HFFc6 (cell line): ENCODE results near the gene PRSS8. TPM values are rescaled to one million over a fixed set of nuclear protein-coding genes. Genes with fewer than 3 reads are reported as not detected.

ENCODE experiments used
- DNase-seq: peaks from one replicate; pipeline ENCODE4 v3.0.0-alpha.2; 2018
- H3K27ac Mint-ChIP-seq: 2 replicates; pipeline ENCODE4 v1.8.0; 2020; ENCODE audit warnings: mild to moderate bottlenecking, mixed read lengths
- H3K27me3 Mint-ChIP-seq: 2 replicates; pipeline ENCODE4 v1.8.0; 2021; ENCODE audit warnings: mild to moderate bottlenecking, moderate library complexity, mixed read lengths; ENCODE audit not compliant: insufficient read depth
- H3K36me3 Mint-ChIP-seq: 2 replicates; pipeline ENCODE4 v1.8.0; 2021; ENCODE audit warnings: low read depth, mixed read lengths
- H3K4me1 Mint-ChIP-seq: 2 replicates; pipeline ENCODE4 v1.8.0; 2020; ENCODE audit warnings: low read depth, mixed read lengths
- H3K4me3 Mint-ChIP-seq: 2 replicates; pipeline ENCODE4 v1.8.0; 2020; ENCODE audit warnings: mild to moderate bottlenecking, moderate library complexity, mixed read lengths
- H3K9me3 Mint-ChIP-seq: 2 replicates; pipeline ENCODE4 v1.8.0; 2020; ENCODE audit warnings: mild to moderate bottlenecking, mixed read lengths
- CTCF ChIP-seq: fragments of 200-600 bp; sonication (generic); IDR thresholded peaks from 2 replicates; pipeline ENCODE4 v1.5.0; 2021; ENCODE audit warnings: antibody characterized with exemption, mild to moderate bottlenecking
- total RNA-seq, 6 experiments: library from RNA; stranded (reverse); fragmentation: NEBNext Ultra II Directional; extraction: Animal tissue kit (Norgen Biotek cat#: 25700); gene quantifications; 2 replicates in 1 of 6; 3 replicates in 5 of 6; pipeline ENCODE4 v1.2.3, GENCODE V29; 2021

PRSS8 gene
- total RNA-seq, 6 experiments from 2014 or later: not detected

DNA sequence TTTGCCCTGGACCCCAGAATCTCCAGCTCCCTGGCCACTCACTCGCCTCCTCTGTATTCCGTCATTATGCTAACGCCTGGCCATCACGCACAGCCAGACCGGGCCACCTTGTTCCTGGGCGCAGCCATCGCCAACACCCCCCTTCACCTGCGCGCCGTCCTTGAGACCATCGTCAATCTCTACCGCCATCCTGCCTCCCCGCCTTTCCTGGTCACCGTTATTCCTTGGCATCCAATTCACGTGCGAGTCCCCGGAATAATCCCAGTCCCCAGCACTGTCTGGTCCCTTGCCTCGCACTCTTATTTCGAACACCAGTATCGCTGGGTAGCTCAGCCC, 41.5 kb downstream of the PRSS8 start:
- DNase-seq: no peak
- Mint-ChIP-seq H3K4me3 (peak overlapping the region; percentile 98), H3K9me3 (no peaks in the 10 kb centered on the region), H3K27me3 (peaks cover 4% of the 10 kb centered on the region; the same call in 1 of the 2 replicates), H3K36me3 (peaks cover 6% of the 10 kb centered on the region), H3K4me1 (peaks cover 38% of the 10 kb centered on the region), H3K27ac (peak overlapping the region; percentile 85)
- TF ChIP-seq CTCF: no peak

- peak; percentile 21 for DNase-seq
- H3K27me3 Mint-ChIP-seq: peaks cover 4% of the 10 kb centered on the region; the same call in 1 of the 2 replicates
- H3K36me3 Mint-ChIP-seq: peaks cover 6% of the 10 kb centered on the region
- TF ChIP-seq CTCF: no peak
- peak overlapping the region; percentile 98 for H3K4me3 Mint-ChIP-seq
- peak overlapping the region; percentile 85; the same call in 1 of the 2 replicates for H3K27ac Mint-ChIP-seq
- H3K9me3 Mint-ChIP-seq: no peaks in the 10 kb centered on the region
- peaks cover 38% of the 10 kb centered on the region for H3K4me1 Mint-ChIP-seq
These were observed 42.3 kb downstream of the PRSS8 start for GRCh38 chr16:31093132-31093703.

- no peak for TF ChIP-seq CTCF
- H3K27ac Mint-ChIP-seq: peak overlapping the region; percentile 74; the same call in 1 of the 2 replicates
- H3K9me3 Mint-ChIP-seq: no peaks in the 10 kb centered on the region
- peak; percentile 57 for DNase-seq
- H3K27me3 Mint-ChIP-seq: peaks cover 4% of the 10 kb centered on the region; the same call in 1 of the 2 replicates
- peaks cover 6% of the 10 kb centered on the region for H3K36me3 Mint-ChIP-seq
- H3K4me3 Mint-ChIP-seq: peak overlapping the region; percentile 52
- H3K4me1 Mint-ChIP-seq: peaks cover 38% of the 10 kb centered on the region
These were observed 43.2 kb downstream of the PRSS8 start for GRCh38 chr16:31092330-31092729.

GRCh38 chr16:31090540-31090939, 45.0 kb downstream of the PRSS8 start:
- no peak overlapping the region for H3K4me3 Mint-ChIP-seq
- H3K27ac Mint-ChIP-seq: peak overlapping the region; percentile 82
- H3K27me3 Mint-ChIP-seq: peaks cover 5% of the 10 kb centered on the region
- peak; percentile 53 for DNase-seq
- no peak for TF ChIP-seq CTCF
- H3K36me3 Mint-ChIP-seq: peaks cover 6% of the 10 kb centered on the region
- H3K4me1 Mint-ChIP-seq: peaks cover 33% of the 10 kb centered on the region
- no peaks in the 10 kb centered on the region for H3K9me3 Mint-ChIP-seq

GRCh38 chr16:31089199-31089598, 46.3 kb downstream of the PRSS8 start:
- DNase-seq: no peak
- Mint-ChIP-seq H3K4me3 (no peak overlapping the region), H3K4me1 (peaks cover 28% of the 10 kb centered on the region), H3K36me3 (peaks cover 6% of the 10 kb centered on the region), H3K9me3 (no peaks in the 10 kb centered on the region), H3K27ac (peak overlapping the region; percentile 13; the same call in 1 of the 2 replicates), H3K27me3 (peaks cover 5% of the 10 kb centered on the region)
- no peak for TF ChIP-seq CTCF
